GM18907 (cell line): ENCODE data around the gene TEX35.

ENCODE experiments used
- ATAC-seq: cut with Tn5 transposase; IDR thresholded peaks from one replicate; pipeline ENCODE4 v1.9.1; 2021; ENCODE audit warnings: mild to moderate bottlenecking, moderate library complexity; ENCODE audit not compliant: unreplicated experiment

The TEX35 gene

DNA sequence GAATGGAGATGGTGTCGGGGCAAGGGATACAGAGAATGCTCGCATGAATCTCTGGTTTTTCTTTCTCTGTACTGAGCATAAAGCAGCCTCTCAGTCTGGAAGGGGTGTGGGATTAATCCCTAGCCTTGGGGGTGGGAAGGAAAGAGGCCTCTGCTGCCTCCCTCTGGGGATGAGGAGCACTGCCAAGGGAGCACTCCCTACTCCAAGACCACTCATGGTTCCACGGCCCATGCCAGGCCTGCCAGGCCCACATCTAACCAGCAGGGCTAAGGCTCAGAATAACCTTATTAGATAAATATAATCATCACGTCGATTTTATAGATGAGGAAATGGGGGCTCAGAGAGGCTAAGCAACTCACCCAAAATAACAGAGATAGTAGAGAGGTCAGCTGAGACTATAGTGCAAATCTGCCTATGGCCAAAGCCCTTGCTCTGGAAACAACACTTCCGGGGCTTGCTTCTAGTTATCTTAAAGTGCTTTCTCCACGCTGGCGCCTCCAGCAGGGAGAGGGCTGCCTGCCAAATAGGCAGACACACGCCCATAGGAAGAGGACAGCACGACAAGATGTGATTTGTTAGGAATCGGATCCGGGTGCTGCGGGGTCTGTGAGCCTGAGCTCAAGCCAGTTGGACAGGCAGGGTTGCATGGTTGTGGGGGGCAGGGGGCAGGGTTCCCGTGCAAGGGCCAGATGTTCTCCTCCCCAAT lies 522 bp downstream of the TEX35 start:
- ATAC-seq, result no peak

- ATAC-seq, result no peak
These were observed 3.2 kb downstream of the TEX35 start for GRCh38 chr1:178516110-178516509.

- ATAC-seq, result no peak
These were observed 6.0 kb downstream of the TEX35 start for GRCh38 chr1:178518894-178519293.

DNA sequence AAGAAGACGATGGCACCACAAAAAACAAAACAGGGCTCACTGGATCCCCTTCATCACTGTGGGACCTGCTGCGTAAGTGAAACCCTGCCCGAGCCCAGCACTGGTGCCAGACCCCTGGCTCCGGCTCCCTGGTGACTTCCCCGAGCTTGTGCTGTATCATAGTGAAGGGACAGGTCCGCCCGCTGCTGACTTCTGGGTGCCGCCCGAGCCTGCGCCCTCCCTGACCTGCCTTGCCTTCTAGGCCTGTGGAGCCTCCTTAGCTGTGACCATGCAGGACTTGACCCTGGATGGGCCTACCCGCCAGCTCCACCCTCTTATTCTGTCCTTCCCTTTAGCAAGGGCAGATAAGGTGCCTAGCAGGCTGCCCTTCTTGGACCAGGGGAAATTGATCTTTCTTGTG lies 7.9 kb downstream of the TEX35 start:
- ATAC-seq, result no peak

GRCh38 chr1:178521241-178521640 lies 8.3 kb downstream of the TEX35 start:
- no peak for ATAC-seq

GRCh38 chr1:178527117-178527516 lies 14.2 kb downstream of the TEX35 start:
- no peak for ATAC-seq

GRCh38 chr1:178528228-178528952 lies 15.5 kb downstream of the TEX35 start:
- no peak for ATAC-seq

DNA sequence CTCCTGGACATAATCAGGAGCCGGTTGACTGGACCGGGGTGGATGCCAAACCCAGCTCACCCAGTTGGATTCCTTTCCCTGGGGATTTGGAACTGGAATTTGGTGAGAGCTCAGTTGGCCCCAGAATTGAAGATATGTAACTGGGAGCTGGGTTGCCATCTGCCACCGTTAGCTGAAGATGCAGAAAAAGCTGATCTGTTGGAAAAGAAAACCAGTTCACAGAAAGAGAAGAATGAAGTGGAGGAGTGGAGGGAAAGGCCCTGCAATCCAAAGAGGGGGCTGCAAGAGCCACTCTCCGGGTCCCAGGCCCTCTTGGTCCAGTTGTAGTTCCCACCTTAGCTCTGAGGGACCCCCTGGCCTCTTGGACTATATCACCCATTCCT lies 16.0 kb downstream of the TEX35 start:
- ATAC-seq, result no peak

DNA sequence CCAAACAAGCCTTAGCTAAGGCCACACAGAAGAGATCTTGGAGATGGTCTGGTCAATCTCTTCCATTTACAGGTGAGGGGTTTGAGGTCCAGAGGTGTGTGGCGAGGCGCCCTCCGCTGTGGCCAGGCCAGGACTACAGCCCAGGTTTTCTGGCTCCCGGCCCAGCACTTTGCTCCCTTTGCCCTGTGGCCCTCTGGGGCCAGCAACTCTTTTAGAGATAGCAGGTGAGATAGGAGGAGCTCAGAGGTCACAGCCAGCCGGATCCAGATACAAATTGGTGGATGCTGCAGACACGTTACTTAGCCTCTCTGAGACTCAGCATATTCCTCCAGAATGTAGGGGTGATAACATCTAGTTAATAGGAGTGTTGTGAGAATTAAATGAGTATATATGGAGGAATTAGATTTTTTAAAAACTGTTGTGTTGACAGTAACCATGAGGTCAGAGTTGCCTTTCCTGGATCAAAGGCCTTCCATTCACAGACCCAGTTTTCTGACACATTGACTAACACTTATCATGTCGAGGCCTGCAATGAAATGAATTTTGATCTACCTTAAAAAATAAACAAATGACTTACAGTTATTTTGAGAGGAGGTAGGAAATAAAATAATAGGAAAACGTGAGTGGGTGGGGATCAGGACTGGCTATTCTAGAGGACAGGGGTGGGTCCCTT lies 16.6 kb downstream of the TEX35 start:
- ATAC-seq, result no peak

DNA sequence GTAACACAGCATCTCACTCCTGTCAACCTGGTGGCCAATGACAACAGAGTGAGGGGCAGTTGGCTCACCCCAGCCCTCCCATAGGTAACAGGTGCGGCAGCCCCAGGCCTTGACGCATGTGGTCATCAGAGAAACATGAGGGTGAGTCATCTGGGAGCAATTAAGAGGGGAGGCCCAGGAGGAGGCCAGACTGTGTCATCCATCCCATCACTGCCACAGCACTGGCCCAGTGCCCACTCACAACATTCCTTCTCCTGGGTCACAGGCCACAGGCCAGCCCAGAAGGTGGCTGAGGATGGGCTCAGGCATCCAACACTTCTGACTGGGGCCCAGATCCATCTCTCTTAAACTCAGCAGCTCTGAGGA lies 17.1 kb downstream of the TEX35 start:
- no peak for ATAC-seq

GRCh38 chr1:178530502-178530901 lies 17.6 kb downstream of the TEX35 start:
- ATAC-seq, result no peak

DNA sequence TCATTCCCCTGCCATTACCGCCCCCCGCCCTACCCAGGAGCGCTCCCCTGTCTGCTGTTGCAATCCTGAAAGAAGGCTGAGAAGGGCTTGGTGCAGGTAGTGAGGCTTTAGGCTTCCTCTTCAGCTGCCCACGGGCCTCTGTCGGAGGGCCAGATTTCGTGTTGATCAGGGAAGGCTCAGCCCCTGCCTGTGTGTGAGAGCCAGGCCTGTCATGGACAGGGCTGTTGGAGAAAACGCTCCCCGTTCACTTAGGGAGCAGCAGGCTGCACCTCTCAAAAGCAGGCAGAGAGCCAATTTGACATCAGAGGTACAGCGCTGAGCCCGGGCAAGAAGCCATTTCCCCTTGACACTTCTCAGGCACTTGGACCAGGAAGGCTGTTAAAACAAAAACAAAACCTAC lies 19.0 kb downstream of the TEX35 start:
- ATAC-seq, result peak; percentile 30

DNA sequence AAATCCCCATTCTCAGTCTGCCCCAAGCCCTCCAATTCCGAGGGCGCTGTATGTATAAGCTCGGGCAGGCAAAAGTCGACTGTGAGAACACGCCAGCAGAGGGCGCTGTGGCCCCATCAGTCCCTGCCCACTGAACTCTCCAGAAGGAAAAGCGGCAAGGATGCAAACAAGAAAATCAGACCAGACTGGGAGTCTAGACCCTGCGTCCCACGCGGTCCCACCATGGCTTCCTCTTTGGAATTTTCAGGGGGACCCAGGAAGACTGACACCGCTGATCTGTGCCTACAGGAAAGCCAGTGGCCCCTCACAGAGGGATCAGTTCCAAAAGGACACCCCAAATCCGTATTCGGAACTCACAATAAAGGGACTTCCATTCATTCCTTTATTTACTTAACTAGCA lies 19.5 kb downstream of the TEX35 start:
- peak; percentile 83 for ATAC-seq

GRCh38 chr1:178533121-178533946 lies 20.4 kb downstream of the TEX35 start:
- ATAC-seq, result no peak

- no peak for ATAC-seq
These were observed 21.4 kb downstream of the TEX35 start for GRCh38 chr1:178534137-178534868.

DNA sequence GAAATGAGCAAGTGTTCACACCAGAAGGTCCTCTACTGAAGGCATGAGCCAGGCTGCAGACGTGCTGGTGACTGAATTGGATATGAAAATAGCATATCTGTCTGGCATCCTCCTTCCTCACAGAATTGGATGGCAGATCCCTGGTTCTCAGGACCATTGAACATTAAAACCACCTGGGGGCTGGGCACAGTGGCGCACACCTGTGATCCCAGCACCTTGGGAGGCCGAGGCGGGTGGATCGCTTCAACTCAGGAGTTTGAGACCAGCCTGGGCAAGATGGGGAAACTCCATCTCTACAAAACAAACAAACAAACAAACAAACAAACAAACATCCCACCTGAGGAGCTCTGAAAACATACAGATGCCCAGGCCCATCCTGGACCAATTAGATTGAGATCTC lies 23.4 kb downstream of the TEX35 start:
- no peak for ATAC-seq

DNA sequence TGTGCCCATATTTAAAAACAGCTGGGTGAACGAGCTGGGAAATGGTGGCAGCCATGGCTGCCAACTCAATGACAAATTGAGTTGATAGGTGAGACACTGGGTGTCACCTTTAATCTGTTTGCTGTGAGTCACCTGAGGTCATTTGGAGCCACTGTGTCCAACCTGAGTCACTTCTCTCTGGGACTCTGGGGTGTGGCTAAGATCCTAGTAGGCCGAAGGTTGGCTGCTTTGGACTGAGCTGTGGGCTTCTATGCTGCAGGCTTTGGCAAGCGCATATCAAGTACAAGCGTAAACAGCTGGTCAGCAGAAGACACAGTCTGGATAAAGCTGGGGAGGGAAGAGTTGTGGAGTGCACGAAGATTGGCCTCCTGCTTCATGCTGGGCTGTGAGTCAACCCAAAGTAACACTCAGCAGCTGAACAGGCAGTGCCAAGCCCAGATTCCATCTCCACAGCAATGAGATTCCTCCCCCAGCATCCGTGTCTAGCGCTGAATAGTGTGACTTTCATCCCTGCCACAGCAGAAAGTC lies 24.0 kb downstream of the TEX35 start:
- no peak for ATAC-seq

- ATAC-seq, result no peak
These were observed 24.6 kb downstream of the TEX35 start for GRCh38 chr1:178537382-178538090.

- no peak for ATAC-seq
These were observed 25.4 kb downstream of the TEX35 start for GRCh38 chr1:178538192-178538916.
